22Rv1 (cell line): ENCODE measurements around the gene GGA1.

ENCODE experiments used
- H3K27ac ChIP-seq: fragments of 450-650 bp; 2 replicates; pipeline ENCODE4 v1.5.1; 2017
- ZFX ChIP-seq: fragments of 450-650 bp; IDR thresholded peaks from 2 replicates; pipeline ENCODE4 v1.6.1; 2017; ENCODE audit warnings: antibody characterized with exemption, borderline replicate concordance
- TF ChIP-seq, protein P1 (sequence below): fragments of 450-650 bp; IDR thresholded peaks from 2 replicates; pipeline ENCODE4 v1.5.1; 2017; ENCODE audit warnings: mild to moderate bottlenecking

The GGA1 gene

DNA sequence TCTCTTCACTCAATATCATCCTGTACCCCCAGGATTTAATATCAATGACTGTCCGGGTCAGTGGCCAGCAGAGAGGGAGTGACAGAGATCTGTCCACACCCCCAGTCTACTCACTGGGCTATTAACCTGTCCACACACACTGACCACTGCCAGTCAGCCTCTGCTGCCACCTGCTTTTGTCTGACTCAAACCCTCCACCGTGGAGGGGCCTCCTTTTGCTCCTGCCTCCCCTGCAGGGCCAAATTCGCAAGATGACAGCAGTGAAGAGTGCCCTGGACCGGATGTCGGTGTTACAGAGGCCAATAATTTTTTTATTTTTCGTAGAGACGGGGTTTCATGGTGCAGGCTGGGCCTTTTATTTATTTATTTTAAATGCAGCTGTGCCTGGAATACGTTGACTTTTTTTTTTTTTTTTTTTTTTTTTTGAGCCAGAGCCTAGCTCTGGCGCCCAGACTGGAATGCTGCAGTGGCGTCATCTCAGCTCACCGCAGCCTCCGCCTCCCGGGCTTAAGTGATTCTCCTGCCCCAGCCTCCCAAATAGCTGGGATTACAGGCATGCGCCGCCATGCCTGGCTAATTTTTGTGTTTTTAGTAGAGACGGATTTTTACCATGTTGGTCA, 55.0 kb downstream of the GGA1 start:
- no peak overlapping the region; the same call in 1 of the 2 replicates for H3K27ac ChIP-seq
- no peak for TF ChIP-seq ZFX
- TF ChIP-seq, protein P1, sequence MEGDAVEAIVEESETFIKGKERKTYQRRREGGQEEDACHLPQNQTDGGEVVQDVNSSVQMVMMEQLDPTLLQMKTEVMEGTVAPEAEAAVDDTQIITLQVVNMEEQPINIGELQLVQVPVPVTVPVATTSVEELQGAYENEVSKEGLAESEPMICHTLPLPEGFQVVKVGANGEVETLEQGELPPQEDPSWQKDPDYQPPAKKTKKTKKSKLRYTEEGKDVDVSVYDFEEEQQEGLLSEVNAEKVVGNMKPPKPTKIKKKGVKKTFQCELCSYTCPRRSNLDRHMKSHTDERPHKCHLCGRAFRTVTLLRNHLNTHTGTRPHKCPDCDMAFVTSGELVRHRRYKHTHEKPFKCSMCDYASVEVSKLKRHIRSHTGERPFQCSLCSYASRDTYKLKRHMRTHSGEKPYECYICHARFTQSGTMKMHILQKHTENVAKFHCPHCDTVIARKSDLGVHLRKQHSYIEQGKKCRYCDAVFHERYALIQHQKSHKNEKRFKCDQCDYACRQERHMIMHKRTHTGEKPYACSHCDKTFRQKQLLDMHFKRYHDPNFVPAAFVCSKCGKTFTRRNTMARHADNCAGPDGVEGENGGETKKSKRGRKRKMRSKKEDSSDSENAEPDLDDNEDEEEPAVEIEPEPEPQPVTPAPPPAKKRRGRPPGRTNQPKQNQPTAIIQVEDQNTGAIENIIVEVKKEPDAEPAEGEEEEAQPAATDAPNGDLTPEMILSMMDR, result no peak

DNA sequence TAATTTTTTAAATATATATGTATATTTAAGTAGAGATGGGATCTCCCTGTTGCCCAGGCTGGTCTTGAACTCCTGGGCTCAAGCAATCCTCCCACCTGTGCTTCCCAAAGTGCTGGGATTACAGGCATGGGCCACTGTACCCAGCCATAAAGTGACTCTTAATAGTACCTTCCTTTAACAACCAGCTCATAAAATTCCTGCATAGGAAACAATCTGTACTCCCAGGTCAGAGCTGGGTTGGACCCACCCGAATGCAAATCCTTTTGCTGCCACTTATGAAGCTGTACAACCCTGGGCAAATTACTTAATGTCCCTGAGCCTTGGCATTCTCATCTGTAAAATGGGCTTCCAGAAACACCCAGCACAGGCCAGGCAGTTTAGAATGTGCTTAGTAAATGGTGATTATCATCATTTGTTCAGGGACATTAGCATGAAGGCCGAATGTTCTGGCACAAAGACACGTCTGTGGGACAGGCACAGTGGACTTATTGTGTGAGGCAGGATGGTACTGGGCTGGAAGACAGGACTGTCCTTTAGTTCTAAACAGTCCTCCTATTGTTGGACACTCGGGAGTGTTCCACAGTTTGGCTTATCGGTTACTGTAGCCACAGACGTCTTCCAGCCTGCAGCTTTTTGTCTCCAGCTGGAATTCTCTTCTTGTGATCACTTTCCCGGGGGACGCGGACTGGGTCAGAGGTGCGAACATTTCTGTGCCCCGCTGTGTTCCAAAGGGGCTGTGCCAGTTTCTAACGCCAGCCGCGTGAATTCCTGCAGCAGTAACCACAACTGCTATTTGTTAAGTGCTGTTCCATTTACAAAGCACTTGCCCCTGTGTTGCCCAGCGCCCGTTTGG, 55.8 kb downstream of the GGA1 start:
- TF ChIP-seq, protein P1, result no peak
- no peak for TF ChIP-seq ZFX
- peak overlapping the region; percentile 5; the same call in 1 of the 2 replicates for H3K27ac ChIP-seq

- H3K27ac ChIP-seq, result no peak overlapping the region
- TF ChIP-seq, protein P1, result no peak
- no peak for TF ChIP-seq ZFX
Measured at GRCh38 chr22:37665487-37665886, 56.9 kb downstream of the GGA1 start.

GRCh38 chr22:37669586-37669985, 61.0 kb downstream of the GGA1 start:
- TF ChIP-seq ZFX, result no peak
- TF ChIP-seq, protein P1, result no peak
- no peak overlapping the region for H3K27ac ChIP-seq

DNA sequence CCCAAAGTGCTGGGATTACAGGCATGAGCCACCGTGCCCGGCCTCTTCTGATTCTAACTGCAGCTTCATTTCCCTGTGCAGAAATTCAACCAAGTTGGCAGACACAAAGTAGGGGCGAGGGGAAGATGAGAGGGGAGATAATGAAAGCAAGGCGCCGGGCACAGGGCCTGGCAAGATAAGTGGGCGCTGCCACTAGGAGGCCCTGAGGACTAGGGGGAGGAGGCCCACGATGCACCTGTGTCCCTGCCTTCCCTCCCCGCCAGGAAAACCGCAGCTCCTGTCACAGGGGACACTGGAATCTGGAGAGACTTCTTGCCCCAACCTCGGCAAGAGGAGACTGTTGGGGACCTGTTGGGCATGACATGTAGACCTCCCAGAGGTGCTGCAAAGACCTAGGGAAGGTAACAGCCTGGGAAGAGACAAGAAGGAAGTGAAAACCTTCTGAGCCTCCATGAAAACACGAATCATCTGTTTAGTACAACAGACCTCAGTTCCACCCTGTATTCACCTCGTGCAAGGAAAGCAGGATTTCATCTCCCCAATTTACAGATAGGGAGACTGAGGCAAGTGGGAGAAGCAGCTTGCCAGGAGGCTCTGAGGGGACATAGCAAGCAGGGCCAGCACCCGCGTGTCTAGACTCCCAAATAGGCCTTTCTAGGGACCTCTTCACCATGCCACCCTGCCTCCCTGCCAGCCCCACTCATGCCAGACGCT, 63.7 kb downstream of the GGA1 start:
- no peak overlapping the region for H3K27ac ChIP-seq
- TF ChIP-seq, protein P1, result no peak
- TF ChIP-seq ZFX, result no peak

DNA sequence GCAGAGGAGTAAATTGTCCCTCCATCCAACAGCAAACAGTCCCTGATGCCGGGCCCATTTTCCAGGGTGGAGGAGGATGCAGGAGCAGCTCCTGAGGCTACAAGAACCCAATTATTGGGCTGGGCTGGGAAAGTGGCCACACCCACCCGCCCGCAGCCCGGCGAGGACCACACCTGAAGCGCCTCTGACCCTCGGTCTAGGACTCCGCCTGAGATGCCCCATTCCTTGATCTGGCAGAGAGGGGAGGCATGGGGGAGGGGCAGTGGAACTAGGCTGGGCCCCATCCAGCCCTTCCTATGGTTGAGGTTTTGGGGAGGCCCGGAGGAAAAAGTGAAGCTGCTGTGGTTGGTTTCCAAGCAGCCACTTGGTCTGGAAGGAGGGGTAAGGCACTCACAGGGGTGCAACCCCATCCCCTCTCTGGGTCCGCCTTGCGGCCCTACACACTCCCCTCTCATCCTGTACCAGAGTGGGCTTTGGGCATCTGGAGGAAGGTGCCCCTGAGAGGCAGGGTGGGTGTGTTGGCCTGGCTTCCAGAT, 64.4 kb downstream of the GGA1 start:
- TF ChIP-seq, protein P1, result no peak
- no peak for TF ChIP-seq ZFX
- H3K27ac ChIP-seq, result no peak overlapping the region
